ENCODE results near the gene STIM1.
A peak's percentile ranks its signal among the peaks of the same experiment; 100 is the strongest.
"Not testable (repeated sequence)": the region's sequence is repeated elsewhere in the genome, so short reads cannot be mapped to it uniquely, and the experiment has no call there.

The STIM1 gene

GRCh38 chr11:3854977-3855807 lies at the start of gene STIM1:
Gene STIM1 (plus strand): TSS chr11:3855664. CDS start chr11:3856271, 607 bp downstream.
- peak; percentile 98 for DNase-seq (ENCODE audit: low spot score)

- peak; percentile 57 for DNase-seq (ENCODE audit: low spot score)
Observed at GRCh38 chr11:3807909-3808860, 47.3 kb upstream of the STIM1 start, which contains the start of gene PGAP2. Gene PGAP2 (plus strand): TSS chr11:3808560. CDS start chr11:3811260, 2,700 bp downstream.

- DNase-seq (ENCODE audit: low spot score): peak; percentile 62
Observed at GRCh38 chr11:3808861-3809623, 46.4 kb upstream of the STIM1 start.

GRCh38 chr11:3809624-3809928 lies 45.9 kb upstream of the STIM1 start:
- DNase-seq (ENCODE audit: low spot score): no peak

- no peak for DNase-seq (ENCODE audit: low spot score)
Observed at GRCh38 chr11:3810446-3810845, 45.0 kb upstream of the STIM1 start.

GRCh38 chr11:3810951-3811350 lies 44.5 kb upstream of the STIM1 start:
- no peak for DNase-seq (ENCODE audit: low spot score)

GRCh38 chr11:3814832-3815231 lies 40.6 kb upstream of the STIM1 start:
- not testable (repeated sequence) for DNase-seq (ENCODE audit: low spot score)

GRCh38 chr11:3815845-3816244 lies 39.6 kb upstream of the STIM1 start:
- no peak for DNase-seq (ENCODE audit: low spot score)

GRCh38 chr11:3816673-3817072 lies 38.8 kb upstream of the STIM1 start:
- DNase-seq (ENCODE audit: low spot score): no peak

GRCh38 chr11:3817181-3817800 lies 38.2 kb upstream of the STIM1 start:
- DNase-seq (ENCODE audit: low spot score): no peak

GRCh38 chr11:3820971-3821370 lies 34.5 kb upstream of the STIM1 start:
- DNase-seq (ENCODE audit: low spot score): no peak

GRCh38 chr11:3822312-3822711 lies 33.2 kb upstream of the STIM1 start:
- DNase-seq (ENCODE audit: low spot score): no peak

GRCh38 chr11:3823303-3823702 lies 32.2 kb upstream of the STIM1 start:
- DNase-seq (ENCODE audit: low spot score): no peak

- no peak for DNase-seq (ENCODE audit: low spot score)
Observed at GRCh38 chr11:3823762-3824506, 31.5 kb upstream of the STIM1 start.

- DNase-seq (ENCODE audit: low spot score): peak; percentile 85
Observed at GRCh38 chr11:3824714-3825472, 30.6 kb upstream of the STIM1 start.

GRCh38 chr11:3825473-3826154 lies 29.9 kb upstream of the STIM1 start:
- DNase-seq (ENCODE audit: low spot score): no peak

GRCh38 chr11:3826721-3827120 lies 28.7 kb upstream of the STIM1 start:
- no peak for DNase-seq (ENCODE audit: low spot score)

- no peak for DNase-seq (ENCODE audit: low spot score)
Observed at GRCh38 chr11:3827434-3828186, 27.9 kb upstream of the STIM1 start.

- DNase-seq (ENCODE audit: low spot score): no peak
Observed at GRCh38 chr11:3830088-3830487, 25.4 kb upstream of the STIM1 start.
